Ishikawa (cell line): ENCODE data around the gene POLN.

Source experiments
- CEBPB ChIP-seq: IDR thresholded peaks from 2 replicates; pipeline ENCODE4 v1.6.1; 2012
- CREB1 ChIP-seq: IDR thresholded peaks from 2 replicates; pipeline ENCODE4 v1.6.1; 2012; ENCODE audit warnings: low read depth
- FOXM1 ChIP-seq: IDR thresholded peaks from 2 replicates; pipeline ENCODE4 v1.6.1; 2012; ENCODE audit warnings: low read depth, borderline replicate concordance
- MAX ChIP-seq: IDR thresholded peaks from 2 replicates; pipeline ENCODE4 v1.6.1; 2012
- RAD21 ChIP-seq: IDR thresholded peaks from 2 replicates; pipeline ENCODE4 v1.6.1; 2012; ENCODE audit warnings: low read depth
- REST ChIP-seq: IDR thresholded peaks from 2 replicates; pipeline ENCODE4 v1.6.1; 2012; ENCODE audit warnings: low read depth, mild to moderate bottlenecking
- TAF1 ChIP-seq: IDR thresholded peaks from 2 replicates; pipeline ENCODE4 v1.6.1; 2012; ENCODE audit warnings: low read depth, mild to moderate bottlenecking
- TEAD4 ChIP-seq: IDR thresholded peaks from 2 replicates; pipeline ENCODE4 v1.6.1; 2012
- USF1 ChIP-seq: IDR thresholded peaks from 2 replicates; pipeline ENCODE4 v1.6.1; 2012

GRCh38 chr4:2271279-2272025 lies 29.5 kb upstream of the POLN start:
- TF ChIP-seq CEBPB (no peak), USF1 (no peak), REST (no peak), CREB1 (no peak), RAD21 (no peak), MAX (no peak), FOXM1 (no peak), TEAD4 (no peak), TAF1 (no peak)
